ENCODE measurements around the gene LRIG1. TPM values are rescaled to one million over a fixed set of nuclear protein-coding genes. Genes with fewer than 3 reads are reported as not detected.
A peak's percentile ranks its signal among the peaks of the same experiment; 100 is the strongest.

LRIG1 gene
- total RNA-seq, 1 donor: 14.1 TPM

DNA sequence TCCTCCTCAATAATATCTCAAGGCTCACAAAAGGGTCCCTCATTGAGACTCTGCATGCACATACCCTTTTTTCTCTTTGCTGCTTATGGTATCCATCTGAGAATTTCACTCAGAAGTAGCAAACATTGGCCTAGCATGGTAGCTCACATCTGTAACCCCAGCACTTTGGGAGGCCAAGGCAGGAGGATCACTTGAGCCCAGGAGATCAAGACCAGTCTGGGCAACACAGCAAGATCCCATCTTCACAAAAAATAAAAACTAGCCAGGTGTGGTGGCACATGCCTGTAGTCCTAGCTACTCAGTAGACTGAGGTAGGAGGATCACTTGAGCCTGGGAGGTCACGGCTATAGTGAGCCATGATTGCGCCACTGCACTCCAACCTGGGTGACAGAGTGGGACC is 11.7 kb downstream of the LRIG1 start:
- Histone ChIP-seq H3K4me3 (ENCODE audit: insufficient read depth, low read length) (no peak overlapping the region), H3K4me2 (ENCODE audit: insufficient read depth, low read length) (no peak overlapping the region), H3K27me3 (ENCODE audit: insufficient read depth, low read length) (no peaks in the 10 kb centered on the region), H2AFZ (ENCODE audit: low read length) (no peak overlapping the region), H3K9me3 (ENCODE audit: low read depth, low read length) (no peaks in the 10 kb centered on the region), H3K27ac (ENCODE audit: low read depth, low read length) (no peak overlapping the region), H3K79me2 (ENCODE audit: insufficient read depth, low read length) (no peaks in the 10 kb centered on the region), H3K36me3 (ENCODE audit: insufficient read depth, low read length) (no peaks in the 10 kb centered on the region), H3K4me1 (ENCODE audit: insufficient read depth, low read length) (peaks cover 7% of the 10 kb centered on the region), H4K20me1 (ENCODE audit: insufficient read depth, low read length) (peaks cover 11% of the 10 kb centered on the region)
- no peak for TF ChIP-seq CTCF (IDR thresholded peaks at IDR 0.05; ENCODE audit: extremely low read depth, low read depth, low read length)
- DNase-seq (ENCODE audit: insufficient read length, low spot score, missing footprints): no peak

- Histone ChIP-seq H3K79me2 (ENCODE audit: insufficient read depth, low read length) (no peaks in the 10 kb centered on the region), H3K4me1 (ENCODE audit: insufficient read depth, low read length) (peaks cover 8% of the 10 kb centered on the region), H3K4me2 (ENCODE audit: insufficient read depth, low read length) (no peak overlapping the region), H3K36me3 (ENCODE audit: insufficient read depth, low read length) (no peaks in the 10 kb centered on the region), H3K27me3 (ENCODE audit: insufficient read depth, low read length) (no peaks in the 10 kb centered on the region), H4K20me1 (ENCODE audit: insufficient read depth, low read length) (peaks cover 11% of the 10 kb centered on the region), H2AFZ (ENCODE audit: low read length) (no peak overlapping the region), H3K4me3 (ENCODE audit: insufficient read depth, low read length) (no peak overlapping the region), H3K9me3 (ENCODE audit: low read depth, low read length) (no peaks in the 10 kb centered on the region), H3K27ac (ENCODE audit: low read depth, low read length) (no peak overlapping the region)
- DNase-seq (ENCODE audit: insufficient read length, low spot score, missing footprints): no peak
- no peak for TF ChIP-seq CTCF (IDR thresholded peaks at IDR 0.05; ENCODE audit: extremely low read depth, low read depth, low read length)
These were observed 12.3 kb downstream of the LRIG1 start for GRCh38 chr3:66488492-66488891.

DNA sequence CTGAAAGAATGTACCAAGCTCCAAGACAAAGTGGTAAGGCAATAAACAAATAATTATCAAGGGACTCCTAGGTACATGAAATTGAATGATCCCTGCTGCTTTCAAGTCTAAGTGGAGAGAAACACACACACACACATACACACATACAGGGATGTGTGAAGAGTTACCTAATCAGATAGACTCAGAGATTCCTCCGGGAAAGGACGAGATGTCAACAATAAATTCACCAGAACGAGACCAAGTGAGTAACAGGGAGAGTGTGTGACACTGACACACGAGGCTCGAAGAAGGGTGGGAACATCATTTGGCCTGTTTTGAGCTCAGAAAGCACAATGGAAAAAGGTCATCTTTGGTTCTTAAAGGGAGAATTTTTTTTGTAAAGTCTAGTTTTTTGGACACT is 13.4 kb downstream of the LRIG1 start:
- H3K27ac ChIP-seq (ENCODE audit: low read depth, low read length): no peak overlapping the region
- H3K27me3 ChIP-seq (ENCODE audit: insufficient read depth, low read length): no peaks in the 10 kb centered on the region
- H3K4me3 ChIP-seq (ENCODE audit: insufficient read depth, low read length): no peak overlapping the region
- no peak overlapping the region for H3K4me2 ChIP-seq (ENCODE audit: insufficient read depth, low read length)
- no peak for TF ChIP-seq CTCF (IDR thresholded peaks at IDR 0.05; ENCODE audit: extremely low read depth, low read depth, low read length)
- H2AFZ ChIP-seq (ENCODE audit: low read length): no peak overlapping the region
- no peaks in the 10 kb centered on the region for H3K36me3 ChIP-seq (ENCODE audit: insufficient read depth, low read length)
- H3K79me2 ChIP-seq (ENCODE audit: insufficient read depth, low read length): no peaks in the 10 kb centered on the region
- H3K4me1 ChIP-seq (ENCODE audit: insufficient read depth, low read length): peaks cover 16% of the 10 kb centered on the region
- DNase-seq (ENCODE audit: insufficient read length, low spot score, missing footprints): no peak
- peaks cover 6% of the 10 kb centered on the region for H4K20me1 ChIP-seq (ENCODE audit: insufficient read depth, low read length)
- H3K9me3 ChIP-seq (ENCODE audit: low read depth, low read length): no peaks in the 10 kb centered on the region

DNA sequence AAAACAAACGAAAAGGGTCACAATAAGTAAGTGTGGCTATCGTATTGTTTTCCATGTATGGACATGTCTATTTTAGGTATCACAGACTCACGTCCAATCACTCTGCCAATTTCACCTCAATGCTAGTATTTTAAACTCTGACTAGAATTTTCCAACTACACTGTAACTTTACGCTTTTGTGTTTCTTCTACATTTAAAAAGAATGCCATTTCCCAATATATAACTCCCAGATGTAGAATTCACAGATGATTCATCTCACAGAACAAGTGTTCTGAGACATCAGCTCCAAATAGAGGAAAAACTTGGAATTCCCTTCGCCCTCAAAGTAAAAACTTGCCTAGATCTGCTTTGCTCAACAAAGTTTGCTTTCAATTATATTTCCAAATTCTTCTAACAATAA is 14.2 kb downstream of the LRIG1 start:
- Histone ChIP-seq H3K79me2 (ENCODE audit: insufficient read depth, low read length) (peaks cover 3% of the 10 kb centered on the region), H3K27ac (ENCODE audit: low read depth, low read length) (peak overlapping the region; percentile 54), H3K27me3 (ENCODE audit: insufficient read depth, low read length) (no peaks in the 10 kb centered on the region), H4K20me1 (ENCODE audit: insufficient read depth, low read length) (peaks cover 3% of the 10 kb centered on the region), H3K4me1 (ENCODE audit: insufficient read depth, low read length) (peaks cover 16% of the 10 kb centered on the region), H3K4me3 (ENCODE audit: insufficient read depth, low read length) (no peak overlapping the region), H3K4me2 (ENCODE audit: insufficient read depth, low read length) (peak overlapping the region; percentile 21), H3K9me3 (ENCODE audit: low read depth, low read length) (no peaks in the 10 kb centered on the region), H3K36me3 (ENCODE audit: insufficient read depth, low read length) (no peaks in the 10 kb centered on the region), H2AFZ (ENCODE audit: low read length) (no peak overlapping the region)
- no peak for DNase-seq (ENCODE audit: insufficient read length, low spot score, missing footprints)
- no peak for TF ChIP-seq CTCF (IDR thresholded peaks at IDR 0.05; ENCODE audit: extremely low read depth, low read depth, low read length)

Data from osteoblast (primary cell).